T-cell (primary cell): ENCODE data around the gene MBP. TPM values are rescaled to one million over a fixed set of nuclear protein-coding genes. Genes with fewer than 3 reads are reported as not detected.
A peak's percentile ranks its signal among the peaks of the same experiment; 100 is the strongest.

ENCODE experiments used
- ATAC-seq, 4 experiments: fragments of 200-7000 bp in 3 of 4; fragments of 150-1000 bp in 1 of 4; cut with Tn5 transposase; replicated peaks in 1 of 4; 1 replicate in 3 of 4; 2 replicates in 1 of 4; pipeline ENCODE4 v1.10.0; 2021; ENCODE audit warnings: moderate library complexity in 3 of 4, mild to moderate bottlenecking in 2 of 4, moderate number of reproducible peaks in 1 of 4
- CTCF ChIA-PET, 2 donors: fragments of 300-600 bp; sonication (Branson Sonifier 250); formaldehyde crosslinking; loops; one replicate each; lab custom pipeline; 2022; ENCODE audit warnings: antibody characterized with exemption in 2 of 2; lab: Charles Lee
- POLR2A ChIA-PET, 2 donors: fragments of 300-600 bp; sonication (Branson Sonifier 250); formaldehyde crosslinking; loops; one replicate each; lab custom pipeline; 2022; ENCODE audit warnings: antibody characterized with exemption in 2 of 2; lab: Charles Lee
- DNase-seq, 35 experiments: peaks; one replicate each; pipeline versions ENCODE4 v3.0.0 to v3.0.0-alpha.2; 2013 to 2023
- H3K27ac ChIP-seq: one replicate; pipeline ENCODE4 v1.5.1; 2013; ENCODE audit warnings: low read length
- H3K27me3 ChIP-seq, 2 experiments: replicated peaks in 1 of 2; 1 replicate in 1 of 2; 2 replicates in 1 of 2; pipeline versions ENCODE4 v1.6.1 to v1.7.0; 2013; ENCODE audit warnings: low read length in 1 of 2, mixed read lengths in 1 of 2; ENCODE audit not compliant: control insufficient read depth in 2 of 2, insufficient read depth in 2 of 2; ENCODE audit errors: extremely low read depth in 1 of 2
- H3K36me3 ChIP-seq, 2 donors: 1 replicate in 1 of 2; 2 replicates in 1 of 2; pipeline versions ENCODE4 v1.6.1 to v1.7.0; 2013; ENCODE audit warnings: low read length in 1 of 2; ENCODE audit not compliant: control insufficient read depth in 2 of 2, insufficient read depth in 1 of 2; ENCODE audit errors: extremely low read depth in 1 of 2
- H3K4me1 ChIP-seq, 2 experiments: 1 replicate in 1 of 2; 2 replicates in 1 of 2; pipeline versions ENCODE4 v1.6.1 to v1.7.0; 2013; ENCODE audit warnings: low read length in 2 of 2, mixed read lengths in 1 of 2; ENCODE audit not compliant: insufficient read depth in 2 of 2, control insufficient read depth in 1 of 2; ENCODE audit errors: extremely low read depth in 1 of 2
- H3K4me3 ChIP-seq, 2 donors: 1 replicate in 1 of 2; 2 replicates in 1 of 2; pipeline versions ENCODE4 v1.5.1 to v1.7.0; 2013; ENCODE audit warnings: mild to moderate bottlenecking in 2 of 2, low read length in 1 of 2, moderate library complexity in 1 of 2; ENCODE audit not compliant: control insufficient read depth in 1 of 2; ENCODE audit errors: extremely low read depth in 1 of 2
- H3K9me3 ChIP-seq: 2 replicates; pipeline ENCODE4 v1.7.0; 2013
- H3K27ac Mint-ChIP-seq, 2 donors: one replicate each; pipeline ENCODE4 v1.8.0; 2020 to 2021; ENCODE audit warnings: mild to moderate bottlenecking in 2 of 2, mixed read lengths in 2 of 2
- H3K27me3 Mint-ChIP-seq, 2 donors: one replicate each; pipeline ENCODE4 v1.8.0; 2021 to 2022; ENCODE audit warnings: mixed read lengths in 2 of 2
- H3K36me3 Mint-ChIP-seq: one replicate; pipeline ENCODE4 v1.8.0; 2021; ENCODE audit warnings: mixed read lengths
- H3K4me1 Mint-ChIP-seq, 3 donors: one replicate each; pipeline ENCODE4 v1.8.0; 2020 to 2022; ENCODE audit warnings: mixed read lengths in 3 of 3, mild to moderate bottlenecking in 1 of 3
- H3K4me3 Mint-ChIP-seq, 3 donors: one replicate each; pipeline ENCODE4 v1.8.0; 2020 to 2022; ENCODE audit warnings: mild to moderate bottlenecking in 3 of 3, mixed read lengths in 3 of 3, moderate library complexity in 3 of 3
- H3K9me3 Mint-ChIP-seq, 3 donors: one replicate each; pipeline ENCODE4 v1.8.0; 2020 to 2022; ENCODE audit warnings: mixed read lengths in 3 of 3
- WGBS: methylation state at CpG from one replicate; pipeline ENCODE4 v1.1.5; 2013; ENCODE audit warnings: missing lambda C conversion rate; ENCODE audit not compliant: insufficient coverage; 5-methylcytosine and 5-hydroxymethylcytosine counted together
- total RNA-seq, 35 experiments: library from RNA in 6 of 35; stranded (reverse) in 6 of 35; fragments of 120-200 nt in 1 of 35; gene quantifications; one replicate each; pipeline versions ENCODE4 v1.2.1 to v1.2.4 and lab custom pipeline; 2013 to 2026

MBP gene
- 100 to 1,000 TPM; 114 to 185 (median 152) TPM for total RNA-seq
- total RNA-seq (2013) = 98.6 TPM
- 65.0 to 552 (median 204) reads per million in 29 experiments for total RNA-seq (lab: John Stamatoyannopoulos, UW)

- Mint-ChIP-seq H3K36me3 (peaks cover 12% of the 10 kb centered on the region), H3K9me3 (no peaks in the 10 kb centered on the region), H3K27ac (peak within 1 kb of the TSS; percentile 96 to 97), H3K4me1 (peaks cover 51 to 58% (median 55%) of the 10 kb centered on the region in 3 donors), H3K27me3 (no peaks in the 10 kb centered on the region), H3K4me3 (peak within 1 kb of the TSS; percentile 96 to 97 (median 96))
- H3K27ac ChIP-seq = peak within 1 kb of the TSS; percentile 65
- H3K4me3 ChIP-seq = peak within 1 kb of the TSS; percentile 76 to 77
- H3K4me1 ChIP-seq = peaks cover 25 to 48% of the 10 kb centered on the region in 2 experiments
- H3K27me3 ChIP-seq = no peaks in the 10 kb centered on the region
- POLR2A ChIA-PET = interaction anchor here in 1 of 2 donors (1.1 to 1.5 kb wide), 2 partner anchors 9 to 59 kb away, joined by 3 to 9 read pairs; no protein-coding TSS in a partner anchor
- ATAC-seq = peak; percentile 69 to 79 (median 76)
- CTCF ChIA-PET = interaction anchor here (0.6 to 0.9 kb wide), 2 partner anchors 13 to 24 kb away, joined by 3 read pairs; no protein-coding TSS in a partner anchor
- peak; percentile 34 to 82 (median 64) for DNase-seq
- H3K36me3 ChIP-seq = peaks cover 0 to 6% of the 10 kb centered on the region in 2 donors
- no peaks in the 10 kb centered on the region for H3K9me3 ChIP-seq
- under 1% methylated on average over 88 of the region's 88 CpGs for WGBS
These were observed at the start of gene MBP for GRCh38 chr18:77132369-77133050. Gene MBP (minus strand): TSS chr18:77132783. CDS start chr18:77105261, 27,522 bp downstream.

- H3K4me1 Mint-ChIP-seq = no peaks in the 10 kb centered on the region
- no peak overlapping the region for H3K27ac Mint-ChIP-seq
- DNase-seq (no peak), ATAC-seq (no peak)
- POLR2A ChIA-PET = no interaction called here
- H3K27me3 ChIP-seq = no peaks in the 10 kb centered on the region
- H3K9me3 ChIP-seq = no peaks in the 10 kb centered on the region
- no peaks in the 10 kb centered on the region for H3K4me1 ChIP-seq
- H3K36me3 ChIP-seq = no peaks in the 10 kb centered on the region
- peaks cover 0 to 5% (median 2%) of the 10 kb centered on the region in 3 donors for H3K9me3 Mint-ChIP-seq
- WGBS = 80% methylated on average over 2 of the region's 12 CpGs
- H3K4me3 Mint-ChIP-seq = no peak overlapping the region
- H3K4me3 ChIP-seq = no peak overlapping the region
- no peaks in the 10 kb centered on the region for H3K36me3 Mint-ChIP-seq
- no peak overlapping the region for H3K27ac ChIP-seq
- CTCF ChIA-PET = interaction anchor here in 1 of 2 donors (0.6 kb wide), 1 partner anchor 101 kb away, joined by 3 read pairs; no protein-coding TSS in a partner anchor
- H3K27me3 Mint-ChIP-seq = no peaks in the 10 kb centered on the region
These were observed 49.5 kb upstream of the MBP start for GRCh38 chr18:77181950-77182707.

- Histone ChIP-seq H3K36me3 (no peaks in the 10 kb centered on the region), H3K4me1 (no peaks in the 10 kb centered on the region), H3K4me3 (no peak overlapping the region), H3K9me3 (no peaks in the 10 kb centered on the region), H3K27me3 (no peaks in the 10 kb centered on the region), H3K27ac (no peak overlapping the region)
- no peak for ATAC-seq
- POLR2A ChIA-PET = interaction anchor here in 1 of 2 donors (0.6 kb wide), 1 partner anchor 506 kb away, joined by 4 read pairs; no protein-coding TSS in a partner anchor
- H3K9me3 Mint-ChIP-seq = no peaks in the 10 kb centered on the region
- DNase-seq = peak in 1 of 35 experiments; percentile 10
- no peaks in the 10 kb centered on the region for H3K4me1 Mint-ChIP-seq
- H3K36me3 Mint-ChIP-seq = no peaks in the 10 kb centered on the region
- no peak overlapping the region for H3K27ac Mint-ChIP-seq
- 90% methylated on average over 2 of the region's 7 CpGs for WGBS
- H3K27me3 Mint-ChIP-seq = no peaks in the 10 kb centered on the region
- no peak overlapping the region for H3K4me3 Mint-ChIP-seq
- CTCF ChIA-PET = no interaction called here
These were observed 46.0 kb upstream of the MBP start for GRCh38 chr18:77178559-77178958.

GRCh38 chr18:77177009-77177408, 44.4 kb upstream of the MBP start:
- Histone ChIP-seq H3K4me3 (no peak overlapping the region), H3K27me3 (no peaks in the 10 kb centered on the region), H3K27ac (no peak overlapping the region), H3K9me3 (no peaks in the 10 kb centered on the region), H3K4me1 (no peaks in the 10 kb centered on the region), H3K36me3 (no peaks in the 10 kb centered on the region)
- no peak overlapping the region for H3K4me3 Mint-ChIP-seq
- H3K27ac Mint-ChIP-seq = no peak overlapping the region
- H3K27me3 Mint-ChIP-seq = no peaks in the 10 kb centered on the region
- no peaks in the 10 kb centered on the region for H3K9me3 Mint-ChIP-seq
- no peaks in the 10 kb centered on the region for H3K36me3 Mint-ChIP-seq
- CTCF ChIA-PET = no interaction called here
- no CpG with 5 or more reads among the region's 1 CpG for WGBS
- POLR2A ChIA-PET = interaction anchor here in 1 of 2 donors (0.6 kb wide), 1 partner anchor 84 kb away, joined by 5 read pairs; no protein-coding TSS in a partner anchor
- no peak for DNase-seq
- ATAC-seq = no peak
- no peaks in the 10 kb centered on the region for H3K4me1 Mint-ChIP-seq

- Mint-ChIP-seq H3K9me3 (no peaks in the 10 kb centered on the region), H3K27me3 (no peaks in the 10 kb centered on the region), H3K27ac (no peak overlapping the region), H3K4me3 (no peak overlapping the region), H3K4me1 (peaks cover 0 to 4% (median 0%) of the 10 kb centered on the region in 3 donors), H3K36me3 (no peaks in the 10 kb centered on the region)
- DNase-seq (no peak), ATAC-seq (no peak)
- no peaks in the 10 kb centered on the region for H3K36me3 ChIP-seq
- ChIA-PET POLR2A (no interaction called here), CTCF (interaction anchor here in 1 of 2 donors (0.5 kb wide), 1 partner anchor 38 kb away, joined by 3 read pairs; no protein-coding TSS in a partner anchor)
- H3K9me3 ChIP-seq = no peaks in the 10 kb centered on the region
- peaks cover 0 to 5% of the 10 kb centered on the region in 2 experiments for H3K27me3 ChIP-seq
- no peak overlapping the region for H3K4me3 ChIP-seq
- 60% methylated on average over 6 of the region's 12 CpGs for WGBS
- no peaks in the 10 kb centered on the region for H3K4me1 ChIP-seq
- no peak overlapping the region for H3K27ac ChIP-seq
These were observed 40.9 kb upstream of the MBP start for GRCh38 chr18:77173275-77174030.
